HCT116 (cell line): ENCODE data around the gene KNSTRN. TPM values are rescaled to one million over a fixed set of nuclear protein-coding genes. Genes with fewer than 3 reads are reported as not detected.

Experiments used
- ATAC-seq: fragments of 200-7000 bp; cut with Tn5 transposase; 2 replicates; pipeline ENCODE4 v1.9.1; 2020; ENCODE audit warnings: mild to moderate bottlenecking, moderate library complexity
- BruUV-seq: library from RNA; stranded (reverse); fragments of 400-500 nt; replicated peaks from 2 replicates; lab custom pipeline; 2021; lab: Mats Ljungman, UMichigan
- CTCF ChIA-PET: fragments of 300-600 bp; sonication (Branson Sonifier 250); formaldehyde crosslinking; loops from one replicate; lab custom pipeline; 2021; ENCODE audit warnings: antibody characterized with exemption; lab: Charles Lee
- POLR2A ChIA-PET: fragments of 300-600, 350-600 bp; sonication (Branson Sonifier 250); formaldehyde crosslinking; loops from one replicate; lab custom pipeline; 2021; ENCODE audit warnings: antibody characterized with exemption; lab: Charles Lee
- RAD21 ChIA-PET, 2 experiments: fragments of 300-600 bp; sonication (Branson Sonifier 250); formaldehyde crosslinking; loops; one replicate each; lab custom pipeline; 2023; ENCODE audit warnings: low total read pairs in 2 of 2; ENCODE audit not compliant: uncharacterized antibody in 2 of 2, unreplicated experiment in 2 of 2, low non-redundant PET in 1 of 2; lab: Charles Lee
- DNase-seq: peaks from one replicate; pipeline ENCODE4 v3.0.0-alpha.2; 2010; ENCODE audit warnings: low read depth, low spot score
- H2AFZ ChIP-seq: fragments of 200-600 bp; shearing (Covaris generic), sonication (generic); 2 replicates; pipeline ENCODE4 v1.6.1; 2017; ENCODE audit warnings: low read depth, mixed run types, mixed read lengths, antibody characterized with exemption, low read length; ENCODE audit not compliant: poor library complexity, severe bottlenecking
- H3K27ac ChIP-seq: 2 replicates; pipeline ENCODE4 v1.5.1; 2012; ENCODE audit warnings: low read depth, low read length
- H3K27me3 ChIP-seq: fragments of 200-600 bp; sonication (generic); 2 replicates; pipeline ENCODE4 v1.6.1; 2016; ENCODE audit warnings: mixed run types, low read length, mixed read lengths; ENCODE audit not compliant: insufficient read depth
- H3K36me3 ChIP-seq, 2 experiments: fragments of 200-500 bp in 1 of 2; fragments of 200-600 bp in 1 of 2; sonication (Bioruptor generic) in 1 of 2; sonication (generic) in 1 of 2; 2 replicates each; pipeline versions ENCODE4 v1.5.1 to v1.6.1; 2014 to 2016; ENCODE audit warnings: low read length in 2 of 2, inconsistent platforms in 1 of 2, mixed read lengths in 1 of 2, mixed run types in 1 of 2; ENCODE audit not compliant: insufficient read depth in 2 of 2, control insufficient read depth in 1 of 2
- H3K4me1 ChIP-seq, 2 experiments: fragments of 200-600 bp in 1 of 2; sonication (generic) in 1 of 2; 2 replicates each; pipeline versions ENCODE4 v1.5.1 to v1.6.1; 2012 to 2017; ENCODE audit warnings: low read length in 2 of 2, inconsistent platforms in 1 of 2, mild to moderate bottlenecking in 1 of 2, mixed read lengths in 1 of 2, mixed run types in 1 of 2, moderate library complexity in 1 of 2; ENCODE audit not compliant: insufficient read depth in 2 of 2, control insufficient read depth in 1 of 2
- H3K4me2 ChIP-seq: fragments of 200-600 bp; sonication (generic); 2 replicates; pipeline ENCODE4 v1.6.1; 2017; ENCODE audit warnings: mixed run types, low read length, mixed read lengths
- H3K4me3 ChIP-seq, 2 experiments: fragments of 200-600 bp in 1 of 2; sonication (generic) in 1 of 2; replicated peaks in 1 of 2; 2 replicates each; pipeline ENCODE4 v1.5.1; 2011 to 2016; ENCODE audit warnings: low read length in 2 of 2, control low read depth in 1 of 2, low read depth in 1 of 2, mild to moderate bottlenecking in 1 of 2, mixed read lengths in 1 of 2, mixed run types in 1 of 2
- H3K79me2 ChIP-seq: fragments of 200-600 bp; sonication (generic); 2 replicates; pipeline ENCODE4 v1.6.1; 2017; ENCODE audit warnings: mild to moderate bottlenecking, mixed run types, low read length, moderate library complexity, mixed read lengths; ENCODE audit not compliant: insufficient read depth
- H3K9ac ChIP-seq: fragments of 200-600 bp; sonication (generic); 2 replicates; pipeline ENCODE4 v1.6.1; 2016; ENCODE audit warnings: low read length, mixed read lengths
- H3K9me2 ChIP-seq: fragments of 200-600 bp; sonication (generic), shearing (Covaris generic); 2 replicates; pipeline ENCODE4 v1.6.1; 2017; ENCODE audit warnings: mixed run types, mild to moderate bottlenecking, moderate library complexity; ENCODE audit not compliant: insufficient read depth
- H3K9me3 ChIP-seq, 2 experiments: fragments of 200-500 bp in 1 of 2; fragments of 200-600 bp in 1 of 2; sonication (Bioruptor generic) in 1 of 2; sonication (generic) in 1 of 2; 2 replicates each; pipeline ENCODE4 v1.6.1; 2014 to 2017; ENCODE audit warnings: low read length in 2 of 2, mixed read lengths in 2 of 2, inconsistent platforms in 1 of 2, low read depth in 1 of 2, mild to moderate bottlenecking in 1 of 2, mixed run types in 1 of 2, moderate library complexity in 1 of 2; ENCODE audit not compliant: control insufficient read depth in 1 of 2, insufficient read depth in 1 of 2
- H4K20me1 ChIP-seq: fragments of 200-600 bp; sonication (generic), shearing (Covaris generic); 2 replicates; pipeline ENCODE4 v1.6.1; 2017; ENCODE audit warnings: mixed run types, mild to moderate bottlenecking, moderate library complexity; ENCODE audit not compliant: insufficient read depth
- ATF3 ChIP-seq: IDR thresholded peaks from 2 replicates; pipeline ENCODE4 v1.6.1; 2012
- CBX3 ChIP-seq: IDR thresholded peaks from 2 replicates; pipeline ENCODE4 v1.6.1; 2012; ENCODE audit warnings: low read depth
- CEBPB ChIP-seq: IDR thresholded peaks from 2 replicates; pipeline ENCODE4 v1.6.1; 2012; ENCODE audit warnings: low read depth
- ELF1 ChIP-seq: IDR thresholded peaks from 2 replicates; pipeline ENCODE4 v1.6.1; 2012; ENCODE audit warnings: low read depth, borderline replicate concordance
- EZH2 ChIP-seq: fragments of 200-600 bp; sonication (generic); IDR thresholded peaks from 2 replicates; pipeline ENCODE4 v1.6.1; 2017; ENCODE audit warnings: antibody characterized with exemption, mixed run types
- EZH2phosphoT487 ChIP-seq: fragments of 200-600 bp; IDR thresholded peaks from 2 replicates; pipeline ENCODE4 v1.6.1; 2018; ENCODE audit warnings: antibody characterized with exemption, borderline replicate concordance
- FOSL1 ChIP-seq: IDR thresholded peaks from 2 replicates; pipeline ENCODE4 v1.6.1; 2012; ENCODE audit warnings: low read depth
- POLR2A ChIP-seq: IDR thresholded peaks from 2 replicates; pipeline ENCODE4 v1.7.0; 2011; ENCODE audit warnings: borderline replicate concordance; ENCODE audit not compliant: insufficient read depth, insufficient read length; ENCODE audit errors: extremely low read depth
- POLR2AphosphoS5 ChIP-seq: IDR thresholded peaks from 2 replicates; pipeline ENCODE4 v1.6.1; 2011; ENCODE audit warnings: mild to moderate bottlenecking, low read depth, low read length, moderate library complexity
- RAD21 ChIP-seq: IDR thresholded peaks from 2 replicates; pipeline ENCODE4 v1.6.1; 2012; ENCODE audit warnings: low read depth, mild to moderate bottlenecking
- SIN3A ChIP-seq: IDR thresholded peaks from 2 replicates; pipeline ENCODE4 v1.6.1; 2012; ENCODE audit warnings: low read depth
- SP1 ChIP-seq: IDR thresholded peaks from 2 replicates; pipeline ENCODE4 v1.6.1; 2012; ENCODE audit warnings: low read depth
- SRF ChIP-seq: IDR thresholded peaks from 2 replicates; pipeline ENCODE4 v1.6.1; 2012; ENCODE audit warnings: low read depth
- TCF7L2 ChIP-seq: IDR thresholded peaks from 2 replicates; pipeline ENCODE4 v1.7.0; 2011; ENCODE audit warnings: borderline replicate concordance, inconsistent platforms; ENCODE audit not compliant: insufficient read depth, insufficient read length; ENCODE audit errors: extremely low read depth
- YY1 ChIP-seq: IDR thresholded peaks from 2 replicates; pipeline ENCODE4 v1.6.1; 2011; ENCODE audit warnings: low read length, low read depth, moderate library complexity, mild to moderate bottlenecking; ENCODE audit not compliant: insufficient replicate concordance; ENCODE audit errors: extremely low read depth
- ZFX ChIP-seq: fragments of 450-650 bp; IDR thresholded peaks from 2 replicates; pipeline ENCODE4 v1.6.1; 2017
- ZNF274 ChIP-seq: fragments of 200-500 bp; sonication (Bioruptor generic); IDR thresholded peaks from 2 replicates; pipeline ENCODE4 v1.6.1; 2014; ENCODE audit warnings: mild to moderate bottlenecking, low read depth, low read length, inconsistent platforms
- intact Hi-C: fragments of 100-400 bp; cut with micrococcal nuclease; formaldehyde crosslinking; loops from 2 replicates; pipeline ENCODE4 v1.10.0; 2022
- total RNA-seq: library from RNA; stranded (reverse); gene quantifications from one replicate; pipeline ENCODE4 v1.2.1, GENCODE V29; 2021; ENCODE audit not compliant: unreplicated experiment

KNSTRN gene
- total RNA-seq, 1 experiment from 2014 or later: 84.1 TPM

GRCh38 chr15:40366457-40367370 is 15.8 kb upstream of the KNSTRN start:
- no peaks in the 10 kb centered on the region for H3K36me3 ChIP-seq
- intact Hi-C loops: no loop called here
- H3K4me1 ChIP-seq: peaks cover 7 to 16% of the 10 kb centered on the region in 2 experiments; a peak in 3 of 4 replicates
- H4K20me1 ChIP-seq: no peaks in the 10 kb centered on the region
- peak overlapping the region; percentile 58; the same call in 1 of the 2 replicates for H3K27ac ChIP-seq
- TF ChIP-seq CEBPB (no peak), ELF1 (no peak), RAD21 (no peak), SP1 (no peak), TCF7L2 (no peak), YY1 (no peak), ATF3 (no peak), FOSL1 (no peak), CBX3 (no peak), ZNF274 (no peak), SRF (no peak), POLR2A (no peak), ZFX (no peak), POLR2AphosphoS5 (no peak), EZH2 (no peak), EZH2phosphoT487 (no peak), SIN3A (no peak)
- no peaks in the 10 kb centered on the region for H3K79me2 ChIP-seq
- no peak overlapping the region for H3K4me3 ChIP-seq
- POLR2A ChIA-PET: no interaction called here
- no peaks in the 10 kb centered on the region for H3K27me3 ChIP-seq
- RAD21 ChIA-PET: no interaction called here
- no peak for ATAC-seq
- peak overlapping the region; percentile 67 for H3K4me2 ChIP-seq
- H3K9me3 ChIP-seq: no peaks in the 10 kb centered on the region
- no peak overlapping the region for H2AFZ ChIP-seq
- CTCF ChIA-PET: no interaction called here
- no peak for DNase-seq
- H3K9ac ChIP-seq: no peak overlapping the region
- no peaks in the 10 kb centered on the region for H3K9me2 ChIP-seq
- BruUV-seq: no TSS peak
